NB4 (cell line): ENCODE measurements around the gene SHISA6.

Experiments
- DNase-seq: peaks from one replicate; pipeline ENCODE4 v3.0.0; 2010; ENCODE audit warnings: low read depth
- H3K4me3 ChIP-seq: one replicate; pipeline ENCODE4 v1.5.1; 2011; ENCODE audit warnings: mild to moderate bottlenecking, low read depth, low read length, moderate library complexity
- MYC ChIP-seq: IDR thresholded peaks from 2 replicates; pipeline ENCODE4 v1.6.1; 2011; ENCODE audit warnings: low read depth, low read length
- POLR2A ChIP-seq: IDR thresholded peaks from 2 replicates; pipeline ENCODE4 v1.6.1; 2011; ENCODE audit warnings: mild to moderate bottlenecking; ENCODE audit not compliant: insufficient read length; ENCODE audit errors: extremely low read depth
- TF ChIP-seq, protein P1 (sequence below): IDR thresholded peaks from 2 replicates; pipeline ENCODE4 v1.6.1; 2011; ENCODE audit warnings: low read depth, low read length
- TF ChIP-seq, protein P2 (sequence below): IDR thresholded peaks from one replicate; pipeline ENCODE4 v1.5.1; 2012; ENCODE audit warnings: low read depth, low read length

SHISA6 gene

DNA sequence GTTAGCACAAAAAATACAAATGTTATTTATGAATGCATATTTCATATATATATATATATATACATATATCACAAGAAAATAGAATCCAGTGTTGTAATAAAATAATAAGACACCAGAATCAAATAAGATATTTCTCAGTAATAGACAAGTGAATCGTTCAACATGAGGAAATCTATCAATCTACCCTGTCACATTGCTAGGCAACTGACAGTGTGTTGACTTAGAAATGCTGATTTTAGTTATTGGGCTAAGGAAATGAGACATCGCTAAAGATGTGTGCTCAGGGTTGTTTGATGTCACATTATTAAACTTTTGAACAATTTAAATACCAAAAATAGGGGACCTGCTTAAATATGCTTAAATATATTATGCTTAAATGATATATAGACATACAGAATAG, 307.4 kb downstream of the SHISA6 start:
- DNase-seq = no peak
- TF ChIP-seq MYC = no peak
- TF ChIP-seq, protein P1, sequence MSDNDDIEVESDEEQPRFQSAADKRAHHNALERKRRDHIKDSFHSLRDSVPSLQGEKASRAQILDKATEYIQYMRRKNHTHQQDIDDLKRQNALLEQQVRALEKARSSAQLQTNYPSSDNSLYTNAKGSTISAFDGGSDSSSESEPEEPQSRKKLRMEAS = no peak
- TF ChIP-seq, protein P2, sequence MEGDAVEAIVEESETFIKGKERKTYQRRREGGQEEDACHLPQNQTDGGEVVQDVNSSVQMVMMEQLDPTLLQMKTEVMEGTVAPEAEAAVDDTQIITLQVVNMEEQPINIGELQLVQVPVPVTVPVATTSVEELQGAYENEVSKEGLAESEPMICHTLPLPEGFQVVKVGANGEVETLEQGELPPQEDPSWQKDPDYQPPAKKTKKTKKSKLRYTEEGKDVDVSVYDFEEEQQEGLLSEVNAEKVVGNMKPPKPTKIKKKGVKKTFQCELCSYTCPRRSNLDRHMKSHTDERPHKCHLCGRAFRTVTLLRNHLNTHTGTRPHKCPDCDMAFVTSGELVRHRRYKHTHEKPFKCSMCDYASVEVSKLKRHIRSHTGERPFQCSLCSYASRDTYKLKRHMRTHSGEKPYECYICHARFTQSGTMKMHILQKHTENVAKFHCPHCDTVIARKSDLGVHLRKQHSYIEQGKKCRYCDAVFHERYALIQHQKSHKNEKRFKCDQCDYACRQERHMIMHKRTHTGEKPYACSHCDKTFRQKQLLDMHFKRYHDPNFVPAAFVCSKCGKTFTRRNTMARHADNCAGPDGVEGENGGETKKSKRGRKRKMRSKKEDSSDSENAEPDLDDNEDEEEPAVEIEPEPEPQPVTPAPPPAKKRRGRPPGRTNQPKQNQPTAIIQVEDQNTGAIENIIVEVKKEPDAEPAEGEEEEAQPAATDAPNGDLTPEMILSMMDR = no peak
- no peak for TF ChIP-seq POLR2A
- H3K4me3 ChIP-seq = no peak overlapping the region

DNA sequence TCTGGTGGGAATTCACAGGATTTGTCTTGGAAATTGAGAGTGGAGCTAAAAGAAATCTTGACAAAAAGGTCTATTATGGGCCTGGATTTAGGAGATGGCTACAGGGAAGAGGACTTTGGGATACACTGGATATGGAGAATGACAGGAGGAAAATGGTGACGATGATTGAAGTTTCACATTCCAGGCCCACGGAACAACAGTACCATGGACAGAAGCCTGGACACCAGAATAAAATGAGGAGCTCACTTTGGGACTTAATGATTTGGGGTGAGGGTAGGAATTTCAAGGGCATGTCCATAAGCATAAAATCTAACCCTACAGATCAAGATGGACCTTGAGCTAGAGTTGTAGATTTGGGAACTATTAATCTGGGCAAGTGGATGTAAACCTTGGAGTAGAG, 309.4 kb downstream of the SHISA6 start:
- no peak overlapping the region for H3K4me3 ChIP-seq
- TF ChIP-seq POLR2A (no peak), MYC (no peak)
- TF ChIP-seq, protein P2 = no peak
- TF ChIP-seq, protein P1 = no peak
- DNase-seq = no peak

DNA sequence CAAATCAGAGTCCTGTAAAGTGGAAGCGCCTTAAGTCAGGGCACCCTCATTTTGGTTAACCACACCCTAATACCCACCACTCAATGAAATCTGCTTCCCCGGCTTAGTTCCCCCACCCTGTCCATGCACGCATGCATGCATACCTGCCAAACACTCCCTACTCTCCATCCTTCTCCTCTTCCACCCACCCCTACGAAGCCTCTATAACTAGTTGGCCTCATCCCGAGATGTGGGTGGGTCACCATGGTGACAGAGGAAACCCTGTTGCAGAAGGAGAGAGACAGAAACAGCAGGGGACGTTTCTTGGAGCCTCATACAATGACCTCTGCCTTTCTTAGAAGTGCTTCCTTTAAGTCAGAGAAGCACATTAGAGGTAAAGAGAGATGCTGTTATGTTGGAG, 310.4 kb downstream of the SHISA6 start:
- TF ChIP-seq, protein P1 = no peak
- TF ChIP-seq MYC (no peak), POLR2A (no peak)
- TF ChIP-seq, protein P2 = no peak
- no peak for DNase-seq
- H3K4me3 ChIP-seq = no peak overlapping the region

DNA sequence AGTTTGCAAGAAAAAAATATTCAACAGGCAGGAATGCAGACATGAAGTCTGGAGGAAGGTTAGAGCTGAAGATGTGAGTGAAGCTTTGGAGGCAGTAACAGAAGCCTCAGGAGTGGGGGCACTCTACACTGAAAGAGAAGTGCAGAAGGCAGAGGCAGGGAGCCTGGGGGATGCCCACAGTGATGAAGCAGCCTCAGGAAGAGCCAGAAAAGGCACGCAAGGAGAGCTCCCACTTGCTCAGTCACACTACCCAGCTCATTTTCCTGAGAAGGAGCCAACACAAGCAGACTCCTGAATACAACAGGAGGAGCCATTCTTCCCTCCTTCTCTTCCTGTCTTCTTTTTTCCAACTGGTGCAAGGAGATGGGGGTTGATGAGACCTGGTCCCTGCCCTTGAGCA, 312.1 kb downstream of the SHISA6 start:
- H3K4me3 ChIP-seq = no peak overlapping the region
- no peak for DNase-seq
- TF ChIP-seq, protein P2 = no peak
- TF ChIP-seq MYC (no peak), POLR2A (no peak)
- TF ChIP-seq, protein P1 = no peak

DNA sequence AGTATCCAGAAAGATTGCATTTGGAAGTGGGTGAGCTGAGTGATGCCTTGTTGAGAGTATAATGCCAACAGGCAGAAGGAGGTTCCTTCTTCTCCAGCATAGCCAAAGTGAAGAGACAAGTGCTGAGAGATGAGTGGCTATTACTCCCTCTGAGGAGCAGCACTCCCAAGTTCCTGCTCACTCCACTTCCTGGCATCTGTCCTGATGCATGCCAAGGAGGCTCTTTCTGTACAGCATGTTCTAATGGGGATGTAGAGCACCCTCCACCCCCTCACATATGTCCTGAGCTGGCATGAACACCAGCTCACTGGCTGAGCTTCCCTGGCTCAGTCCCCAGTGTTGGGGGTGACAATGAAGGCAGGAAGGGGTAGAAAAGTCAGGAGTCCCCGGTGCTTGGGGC, 313.0 kb downstream of the SHISA6 start:
- TF ChIP-seq, protein P2 = no peak
- TF ChIP-seq MYC = no peak
- TF ChIP-seq, protein P1 = no peak
- no peak for TF ChIP-seq POLR2A
- no peak overlapping the region for H3K4me3 ChIP-seq

DNA sequence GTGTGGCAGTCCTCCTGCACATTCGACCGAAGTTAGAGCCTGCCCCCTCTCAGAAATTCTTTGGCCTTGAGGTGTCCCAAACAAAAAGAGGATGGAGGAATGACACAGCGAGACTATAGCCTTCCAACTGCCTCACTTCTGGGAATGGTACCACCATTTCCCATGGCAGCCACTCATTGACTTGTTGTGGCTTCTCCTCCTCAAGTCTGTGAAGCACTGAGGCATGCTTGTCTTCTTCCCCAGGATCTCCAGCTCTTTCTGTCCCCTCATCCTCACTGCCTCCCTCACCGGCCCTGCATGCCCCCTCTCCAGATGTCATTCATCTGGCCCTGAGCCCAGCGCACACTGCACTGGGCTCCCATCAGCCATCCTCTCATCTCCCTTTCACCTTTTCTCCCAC, 313.5 kb downstream of the SHISA6 start:
- TF ChIP-seq, protein P1 = no peak
- TF ChIP-seq POLR2A = no peak
- TF ChIP-seq MYC = no peak
- TF ChIP-seq, protein P2 = no peak
- no peak overlapping the region for H3K4me3 ChIP-seq
- no peak for DNase-seq

More for the DNA sequence above, 313.0 kb downstream of the SHISA6 start:
- no peak for DNase-seq
